Measurements from ENCODE around the gene HMCN2.
"Not testable (repeated sequence)": the region's sequence is repeated elsewhere in the genome, so short reads cannot be mapped to it uniquely, and the experiment has no call there.

Gene HMCN2

GRCh38 chr9:130394320-130394719, 128.8 kb downstream of the HMCN2 start:
- H3K4me3 ChIP-seq: no peak overlapping the region
- H3K27me3 ChIP-seq: no peaks in the 10 kb centered on the region
- TF ChIP-seq Cebpa-rat (IDR thresholded peaks at IDR 0.05): no peak
- no peaks in the 10 kb centered on the region for H3K9me3 ChIP-seq
- no peaks in the 10 kb centered on the region for H4K20me1 ChIP-seq
- H3K36me3 ChIP-seq: no peaks in the 10 kb centered on the region
- H3K4me2 ChIP-seq: no peak overlapping the region
- no peak overlapping the region for H3K9ac ChIP-seq
- H3K4me1 ChIP-seq: peaks cover 8% of the 10 kb centered on the region; the same call in 1 of the 2 replicates
- H3K27ac ChIP-seq: no peak overlapping the region

- no peak overlapping the region for H3K27ac ChIP-seq
- H3K36me3 ChIP-seq: no peaks in the 10 kb centered on the region
- no peaks in the 10 kb centered on the region for H4K20me1 ChIP-seq
- H3K9me3 ChIP-seq: no peaks in the 10 kb centered on the region
- H3K4me2 ChIP-seq: no peak overlapping the region
- peaks cover 8% of the 10 kb centered on the region; the same call in 1 of the 2 replicates for H3K4me1 ChIP-seq
- H3K9ac ChIP-seq: no peak overlapping the region
- no peak overlapping the region for H3K4me3 ChIP-seq
- no peaks in the 10 kb centered on the region for H3K27me3 ChIP-seq
- TF ChIP-seq Cebpa-rat (IDR thresholded peaks at IDR 0.05): no peak
Observed at GRCh38 chr9:130394814-130395470, 129.4 kb downstream of the HMCN2 start.

- no peak for TF ChIP-seq Cebpa-rat (IDR thresholded peaks at IDR 0.05)
- H3K27me3 ChIP-seq: no peaks in the 10 kb centered on the region
- no peaks in the 10 kb centered on the region for H4K20me1 ChIP-seq
- no peak overlapping the region for H3K27ac ChIP-seq
- H3K4me2 ChIP-seq: no peak overlapping the region
- no peak overlapping the region for H3K4me3 ChIP-seq
- no peaks in the 10 kb centered on the region for H3K9me3 ChIP-seq
- no peak overlapping the region for H3K9ac ChIP-seq
- no peaks in the 10 kb centered on the region for H3K36me3 ChIP-seq
- H3K4me1 ChIP-seq: peaks cover 3% of the 10 kb centered on the region; the same call in 1 of the 2 replicates
Observed at GRCh38 chr9:130395810-130396435, 130.4 kb downstream of the HMCN2 start.

GRCh38 chr9:130396581-130396980, 131.0 kb downstream of the HMCN2 start:
- Histone ChIP-seq H3K4me3 (no peak overlapping the region), H3K27me3 (no peaks in the 10 kb centered on the region), H3K4me2 (no peak overlapping the region), H4K20me1 (no peaks in the 10 kb centered on the region), H3K36me3 (no peaks in the 10 kb centered on the region), H3K4me1 (no peaks in the 10 kb centered on the region), H3K9me3 (no peaks in the 10 kb centered on the region), H3K27ac (no peak overlapping the region), H3K9ac (no peak overlapping the region)
- TF ChIP-seq Cebpa-rat (IDR thresholded peaks at IDR 0.05): no peak

- Histone ChIP-seq H4K20me1 (no peaks in the 10 kb centered on the region), H3K4me3 (no peak overlapping the region), H3K27ac (no peak overlapping the region), H3K36me3 (no peaks in the 10 kb centered on the region), H3K4me1 (peaks cover 10% of the 10 kb centered on the region; the same call in 1 of the 2 replicates), H3K27me3 (no peaks in the 10 kb centered on the region), H3K9me3 (no peaks in the 10 kb centered on the region), H3K4me2 (no peak overlapping the region), H3K9ac (no peak overlapping the region)
- TF ChIP-seq Cebpa-rat (IDR thresholded peaks at IDR 0.05): no peak
Observed at GRCh38 chr9:130398487-130399240, 133.1 kb downstream of the HMCN2 start.

GRCh38 chr9:130399768-130400167, 134.2 kb downstream of the HMCN2 start:
- H3K9me3 ChIP-seq: no peaks in the 10 kb centered on the region
- H3K4me2 ChIP-seq: no peak overlapping the region
- H4K20me1 ChIP-seq: no peaks in the 10 kb centered on the region
- no peak for TF ChIP-seq Cebpa-rat (IDR thresholded peaks at IDR 0.05)
- H3K36me3 ChIP-seq: no peaks in the 10 kb centered on the region
- H3K9ac ChIP-seq: no peak overlapping the region
- peaks cover 10% of the 10 kb centered on the region; the same call in 1 of the 2 replicates for H3K4me1 ChIP-seq
- no peak overlapping the region for H3K27ac ChIP-seq
- H3K27me3 ChIP-seq: no peaks in the 10 kb centered on the region
- no peak overlapping the region for H3K4me3 ChIP-seq

- no peak overlapping the region for H3K27ac ChIP-seq
- H3K4me1 ChIP-seq: peaks cover 10% of the 10 kb centered on the region; the same call in 1 of the 2 replicates
- H3K27me3 ChIP-seq: no peaks in the 10 kb centered on the region
- H3K9me3 ChIP-seq: no peaks in the 10 kb centered on the region
- no peaks in the 10 kb centered on the region for H4K20me1 ChIP-seq
- H3K4me3 ChIP-seq: no peak overlapping the region
- no peak for TF ChIP-seq Cebpa-rat (IDR thresholded peaks at IDR 0.05)
- H3K9ac ChIP-seq: no peak overlapping the region
- no peaks in the 10 kb centered on the region for H3K36me3 ChIP-seq
- no peak overlapping the region for H3K4me2 ChIP-seq
Observed at GRCh38 chr9:130400870-130401269, 135.3 kb downstream of the HMCN2 start.

- H3K4me3 ChIP-seq, H3K36me3 ChIP-seq, H4K20me1 ChIP-seq, H3K9ac ChIP-seq, H3K27ac ChIP-seq, H3K4me2 ChIP-seq, H3K4me1 ChIP-seq, H3K9me3 ChIP-seq, H3K27me3 ChIP-seq: not testable (repeated sequence)
Observed at GRCh38 chr9:130401742-130402141, 136.2 kb downstream of the HMCN2 start.

- no peak overlapping the region for H3K27ac ChIP-seq
- no peak overlapping the region for H3K4me3 ChIP-seq
- no peaks in the 10 kb centered on the region for H3K9me3 ChIP-seq
- H4K20me1 ChIP-seq: no peaks in the 10 kb centered on the region
- peaks cover 10% of the 10 kb centered on the region; the same call in 1 of the 2 replicates for H3K4me1 ChIP-seq
- TF ChIP-seq Cebpa-rat (IDR thresholded peaks at IDR 0.05): no peak
- H3K4me2 ChIP-seq: no peak overlapping the region
- no peaks in the 10 kb centered on the region for H3K27me3 ChIP-seq
- no peak overlapping the region for H3K9ac ChIP-seq
- H3K36me3 ChIP-seq: no peaks in the 10 kb centered on the region
Observed at GRCh38 chr9:130402243-130402642, 136.7 kb downstream of the HMCN2 start.

All from BLaER1 (cell line).